Rectal smooth muscle tissue (tissue), 1 donor: ENCODE results near the gene STK32C.

ENCODE experiments used
- H3K27ac ChIP-seq: one replicate; pipeline ENCODE4 v1.7.0; 2013; ENCODE audit warnings: low read depth, low read length, inconsistent platforms
- H3K27me3 ChIP-seq: one replicate; pipeline ENCODE4 v1.7.0; 2013; ENCODE audit warnings: low read length; ENCODE audit not compliant: control insufficient read depth, insufficient read depth
- H3K36me3 ChIP-seq: one replicate; pipeline ENCODE4 v1.7.0; 2013; ENCODE audit warnings: low read length; ENCODE audit not compliant: control insufficient read depth, insufficient read depth
- H3K4me1 ChIP-seq: one replicate; pipeline ENCODE4 v1.7.0; 2013; ENCODE audit warnings: low read length; ENCODE audit not compliant: control insufficient read depth, insufficient read depth
- H3K4me3 ChIP-seq: one replicate; pipeline ENCODE4 v1.7.0; 2013; ENCODE audit warnings: low read length
- H3K9ac ChIP-seq: one replicate; pipeline ENCODE4 v1.7.0; 2013; ENCODE audit warnings: low read length

Gene STK32C

GRCh38 chr10:132245056-132245455 is 62.7 kb downstream of the STK32C start:
- Histone ChIP-seq H3K4me1 (no peaks in the 10 kb centered on the region), H3K9ac (no peak overlapping the region), H3K4me3 (no peak overlapping the region), H3K36me3 (no peaks in the 10 kb centered on the region), H3K27me3 (no peaks in the 10 kb centered on the region), H3K27ac (no peak overlapping the region)

DNA sequence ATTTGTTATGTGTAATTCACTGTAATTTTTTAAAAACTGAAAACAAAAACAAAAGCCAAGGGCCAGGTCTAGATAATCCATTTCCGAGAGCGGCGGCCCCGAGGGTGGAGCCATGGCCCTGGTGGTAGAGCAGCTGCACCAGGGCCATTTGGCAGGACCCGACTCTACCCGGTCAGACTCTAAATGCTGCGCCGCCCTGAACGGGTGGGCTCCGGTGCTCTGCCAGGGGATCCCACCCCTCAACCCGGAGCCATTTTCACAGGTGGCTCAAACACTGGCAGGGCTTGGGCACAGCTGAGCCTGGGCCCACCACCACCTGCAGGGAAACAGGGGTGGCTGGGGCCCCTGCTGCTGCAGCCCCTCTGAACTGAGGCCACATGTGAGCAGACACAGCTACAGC is 64.1 kb downstream of the STK32C start:
- no peaks in the 10 kb centered on the region for H3K4me1 ChIP-seq
- no peak overlapping the region for H3K4me3 ChIP-seq
- H3K36me3 ChIP-seq, result no peaks in the 10 kb centered on the region
- H3K27ac ChIP-seq, result no peak overlapping the region
- no peak overlapping the region for H3K9ac ChIP-seq
- no peaks in the 10 kb centered on the region for H3K27me3 ChIP-seq

DNA sequence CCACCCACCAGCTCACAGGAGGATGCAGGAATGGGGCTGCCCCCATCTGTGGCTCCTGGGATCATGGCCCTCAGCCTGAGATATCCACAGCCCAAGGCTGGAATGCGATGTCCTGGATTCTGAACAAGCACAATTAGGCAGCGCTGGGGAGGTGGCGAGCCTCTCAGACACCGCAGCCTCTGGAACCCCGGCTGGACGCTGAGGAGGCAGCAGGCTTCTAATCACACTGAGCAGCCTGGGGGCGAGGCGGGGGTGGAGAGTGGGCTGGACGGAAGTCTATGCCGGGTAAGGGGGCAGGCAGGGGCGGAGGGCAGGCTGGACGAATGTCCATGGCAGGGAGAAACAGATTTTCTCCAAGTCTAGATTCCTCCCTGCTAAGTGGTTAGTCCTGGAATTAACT is 64.6 kb downstream of the STK32C start:
- Histone ChIP-seq H3K4me1 (no peaks in the 10 kb centered on the region), H3K36me3 (no peaks in the 10 kb centered on the region), H3K4me3 (no peak overlapping the region), H3K27ac (no peak overlapping the region), H3K27me3 (no peaks in the 10 kb centered on the region), H3K9ac (no peak overlapping the region)

GRCh38 chr10:132242103-132242840 is 65.5 kb downstream of the STK32C start:
- Histone ChIP-seq H3K9ac (no peak overlapping the region), H3K27ac (no peak overlapping the region), H3K4me3 (no peak overlapping the region), H3K36me3 (no peaks in the 10 kb centered on the region), H3K27me3 (no peaks in the 10 kb centered on the region), H3K4me1 (no peaks in the 10 kb centered on the region)

DNA sequence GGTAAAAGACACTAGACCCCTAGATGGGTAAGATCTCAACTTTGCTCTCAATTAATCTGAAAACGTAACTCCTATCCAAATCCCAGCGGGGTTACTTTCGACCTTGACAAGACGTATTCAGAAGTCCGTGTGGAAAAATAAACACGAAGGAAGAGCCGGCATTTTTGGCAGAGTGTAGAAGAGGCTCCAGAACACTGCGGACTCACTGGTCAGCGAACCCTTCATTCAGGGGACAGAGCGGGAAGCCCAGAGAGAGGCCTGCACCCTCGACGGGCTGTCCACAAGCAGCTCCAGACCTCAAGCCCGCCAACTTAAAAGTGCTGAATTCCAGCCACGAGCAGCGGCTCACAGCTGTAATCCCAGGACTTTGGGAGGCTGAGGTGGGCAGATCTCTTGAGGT is 66.3 kb downstream of the STK32C start:
- Histone ChIP-seq H3K4me1 (no peaks in the 10 kb centered on the region), H3K27ac (no peak overlapping the region), H3K27me3 (no peaks in the 10 kb centered on the region), H3K9ac (no peak overlapping the region), H3K4me3 (no peak overlapping the region), H3K36me3 (no peaks in the 10 kb centered on the region)

DNA sequence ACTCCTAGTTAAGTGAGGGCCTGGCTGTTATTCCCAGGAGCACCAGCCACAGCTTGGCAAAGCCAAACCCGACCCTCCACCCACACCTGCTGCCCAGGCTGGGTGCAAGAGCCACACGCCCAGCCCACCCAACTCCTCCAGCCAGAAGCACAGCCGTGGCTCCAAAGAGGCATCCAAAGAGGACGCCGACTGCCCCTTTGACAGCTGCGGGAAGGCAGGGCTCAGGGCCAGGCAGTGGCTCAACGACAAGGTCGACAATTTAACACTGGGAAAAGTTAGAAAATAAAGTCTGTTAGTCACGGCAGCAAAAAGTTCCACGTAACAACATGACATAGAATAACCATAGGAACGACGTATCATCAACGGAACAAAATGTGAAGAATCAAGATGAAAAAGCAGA is 66.7 kb downstream of the STK32C start:
- Histone ChIP-seq H3K27me3 (no peaks in the 10 kb centered on the region), H3K27ac (no peak overlapping the region), H3K9ac (no peak overlapping the region), H3K4me1 (no peaks in the 10 kb centered on the region), H3K4me3 (no peak overlapping the region), H3K36me3 (no peaks in the 10 kb centered on the region)

GRCh38 chr10:132240581-132240980 is 67.2 kb downstream of the STK32C start:
- Histone ChIP-seq H3K4me3 (no peak overlapping the region), H3K36me3 (no peaks in the 10 kb centered on the region), H3K27ac (no peak overlapping the region), H3K27me3 (no peaks in the 10 kb centered on the region), H3K4me1 (no peaks in the 10 kb centered on the region), H3K9ac (no peak overlapping the region)

DNA sequence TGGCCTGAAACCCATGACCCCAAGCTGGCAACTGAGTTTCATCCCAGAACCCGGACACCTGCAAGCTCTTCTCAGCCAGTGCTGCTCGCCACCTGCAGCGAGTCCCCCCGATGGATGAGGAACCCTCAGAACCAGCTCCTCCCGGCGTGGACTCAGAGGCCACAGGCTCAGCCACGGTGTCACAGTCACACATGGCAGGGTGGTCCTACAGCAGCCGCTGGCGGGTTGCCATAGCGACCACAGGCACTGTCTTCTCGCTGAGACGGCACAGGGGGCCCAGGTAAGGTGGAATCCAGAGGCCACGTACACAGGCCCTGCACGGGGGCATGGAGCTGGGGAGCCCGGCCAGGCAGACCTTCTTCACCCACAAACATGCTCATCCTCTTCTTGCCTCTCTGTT is 67.6 kb downstream of the STK32C start:
- H3K4me1 ChIP-seq, result no peaks in the 10 kb centered on the region
- no peak overlapping the region for H3K4me3 ChIP-seq
- no peaks in the 10 kb centered on the region for H3K27me3 ChIP-seq
- no peak overlapping the region for H3K27ac ChIP-seq
- no peaks in the 10 kb centered on the region for H3K36me3 ChIP-seq
- H3K9ac ChIP-seq, result no peak overlapping the region

DNA sequence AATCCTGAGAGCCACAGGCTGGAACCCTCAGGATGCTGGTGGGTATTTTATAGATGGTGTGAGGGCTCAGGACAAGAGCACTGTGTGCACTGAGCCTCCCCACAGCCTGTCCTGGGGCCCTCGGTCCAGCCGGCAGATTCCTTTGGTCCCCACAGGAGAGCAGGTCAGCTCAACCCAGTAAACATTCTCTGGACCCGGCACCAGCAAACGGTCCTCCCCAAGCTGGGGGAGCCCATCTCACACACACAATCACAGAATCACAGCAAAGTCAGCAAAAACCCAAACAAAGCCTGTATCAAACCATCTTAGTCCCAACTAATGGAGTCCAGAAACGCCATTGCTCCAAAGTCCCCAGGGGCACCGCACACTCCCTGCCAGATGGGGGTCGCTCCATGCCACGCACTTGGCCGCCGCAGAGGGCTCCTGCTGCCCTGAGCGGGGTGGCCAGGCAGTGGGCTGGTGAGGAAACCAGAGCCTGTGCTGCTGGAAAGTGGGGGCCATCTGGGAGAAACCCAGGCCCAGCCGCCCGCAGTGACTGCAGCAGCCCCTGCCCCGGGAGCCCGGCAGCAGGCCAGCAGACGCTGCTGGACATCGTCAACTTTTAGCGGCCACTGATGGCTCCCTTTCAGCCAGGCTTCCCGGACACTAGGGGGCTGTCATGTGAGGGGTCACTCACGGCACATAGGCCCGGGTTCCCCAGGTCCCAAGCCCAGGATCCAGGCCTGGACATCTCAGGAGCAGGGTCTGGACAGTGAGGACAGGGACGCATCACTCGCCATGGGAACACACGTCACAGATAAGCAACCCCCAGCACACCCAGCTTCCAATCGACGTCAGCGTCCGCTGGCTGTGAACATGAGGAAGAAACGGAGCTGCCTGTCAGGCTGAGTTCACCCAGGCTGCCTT is 68.4 kb downstream of the STK32C start:
- H3K36me3 ChIP-seq, result no peaks in the 10 kb centered on the region
- no peaks in the 10 kb centered on the region for H3K4me1 ChIP-seq
- no peak overlapping the region for H3K4me3 ChIP-seq
- no peak overlapping the region for H3K27ac ChIP-seq
- no peak overlapping the region for H3K9ac ChIP-seq
- no peaks in the 10 kb centered on the region for H3K27me3 ChIP-seq

GRCh38 chr10:132238371-132239125 is 69.2 kb downstream of the STK32C start:
- no peak overlapping the region for H3K9ac ChIP-seq
- H3K36me3 ChIP-seq, result no peaks in the 10 kb centered on the region
- H3K27ac ChIP-seq, result no peak overlapping the region
- no peaks in the 10 kb centered on the region for H3K4me1 ChIP-seq
- H3K4me3 ChIP-seq, result no peak overlapping the region
- H3K27me3 ChIP-seq, result no peaks in the 10 kb centered on the region

GRCh38 chr10:132237871-132238270 is 69.9 kb downstream of the STK32C start:
- H3K36me3 ChIP-seq, result no peaks in the 10 kb centered on the region
- no peak overlapping the region for H3K4me3 ChIP-seq
- H3K9ac ChIP-seq, result no peak overlapping the region
- H3K27me3 ChIP-seq, result no peaks in the 10 kb centered on the region
- H3K4me1 ChIP-seq, result no peaks in the 10 kb centered on the region
- no peak overlapping the region for H3K27ac ChIP-seq

DNA sequence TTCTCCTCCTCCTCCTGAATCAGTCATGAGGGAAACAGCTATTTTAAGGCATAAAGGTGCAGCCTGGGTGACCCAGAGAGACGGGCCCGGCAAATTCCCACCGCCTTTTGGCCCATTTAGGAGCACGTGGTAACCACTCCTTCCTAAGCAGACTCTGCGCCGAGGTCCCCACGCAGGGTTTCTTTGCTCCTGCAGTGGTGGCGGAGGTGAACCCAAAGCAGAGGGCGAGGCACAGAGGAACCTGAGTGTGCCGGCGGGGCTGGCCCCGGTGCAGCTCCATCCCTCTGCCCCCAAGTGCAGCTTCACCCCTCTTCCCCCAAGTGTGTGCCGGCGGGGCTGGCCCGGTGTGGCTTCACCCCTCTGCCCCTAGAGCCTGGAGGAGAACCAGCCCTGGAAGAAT is 70.4 kb downstream of the STK32C start:
- H3K9ac ChIP-seq, result no peak overlapping the region
- H3K27me3 ChIP-seq, result no peaks in the 10 kb centered on the region
- no peak overlapping the region for H3K4me3 ChIP-seq
- no peaks in the 10 kb centered on the region for H3K36me3 ChIP-seq
- H3K4me1 ChIP-seq, result no peaks in the 10 kb centered on the region
- H3K27ac ChIP-seq, result no peak overlapping the region
